NB4 (cell line): ENCODE data around the gene PAX4.

Experiments used
- DNase-seq: peaks from one replicate; pipeline ENCODE4 v3.0.0; 2010; ENCODE audit warnings: low read depth
- H3K4me3 ChIP-seq: one replicate; pipeline ENCODE4 v1.5.1; 2011; ENCODE audit warnings: mild to moderate bottlenecking, low read depth, low read length, moderate library complexity
- CTCF ChIP-seq: IDR thresholded peaks from one replicate; pipeline ENCODE4 v1.5.1; 2012; ENCODE audit warnings: low read depth, low read length
- MYC ChIP-seq: IDR thresholded peaks from 2 replicates; pipeline ENCODE4 v1.6.1; 2011; ENCODE audit warnings: low read depth, low read length
- POLR2A ChIP-seq: IDR thresholded peaks from 2 replicates; pipeline ENCODE4 v1.6.1; 2011; ENCODE audit warnings: mild to moderate bottlenecking; ENCODE audit not compliant: insufficient read length; ENCODE audit errors: extremely low read depth
- TF ChIP-seq, protein P1 (sequence below): IDR thresholded peaks from 2 replicates; pipeline ENCODE4 v1.6.1; 2011; ENCODE audit warnings: low read depth, low read length

PAX4 gene, protein sequence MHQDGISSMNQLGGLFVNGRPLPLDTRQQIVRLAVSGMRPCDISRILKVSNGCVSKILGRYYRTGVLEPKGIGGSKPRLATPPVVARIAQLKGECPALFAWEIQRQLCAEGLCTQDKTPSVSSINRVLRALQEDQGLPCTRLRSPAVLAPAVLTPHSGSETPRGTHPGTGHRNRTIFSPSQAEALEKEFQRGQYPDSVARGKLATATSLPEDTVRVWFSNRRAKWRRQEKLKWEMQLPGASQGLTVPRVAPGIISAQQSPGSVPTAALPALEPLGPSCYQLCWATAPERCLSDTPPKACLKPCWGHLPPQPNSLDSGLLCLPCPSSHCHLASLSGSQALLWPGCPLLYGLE

GRCh38 chr7:127618042-127618441 lies at the start of gene PAX4:
TSS of gene PAX4 (minus strand) at chr7:127618142. CDS start at chr7:127615928, 2,214 bp downstream.
- no peak within 1 kb of the TSS for H3K4me3 ChIP-seq
- no peak for DNase-seq
- TF ChIP-seq POLR2A (no peak), MYC (no peak), CTCF (no peak)
- TF ChIP-seq, protein P1, sequence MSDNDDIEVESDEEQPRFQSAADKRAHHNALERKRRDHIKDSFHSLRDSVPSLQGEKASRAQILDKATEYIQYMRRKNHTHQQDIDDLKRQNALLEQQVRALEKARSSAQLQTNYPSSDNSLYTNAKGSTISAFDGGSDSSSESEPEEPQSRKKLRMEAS: no peak

DNA sequence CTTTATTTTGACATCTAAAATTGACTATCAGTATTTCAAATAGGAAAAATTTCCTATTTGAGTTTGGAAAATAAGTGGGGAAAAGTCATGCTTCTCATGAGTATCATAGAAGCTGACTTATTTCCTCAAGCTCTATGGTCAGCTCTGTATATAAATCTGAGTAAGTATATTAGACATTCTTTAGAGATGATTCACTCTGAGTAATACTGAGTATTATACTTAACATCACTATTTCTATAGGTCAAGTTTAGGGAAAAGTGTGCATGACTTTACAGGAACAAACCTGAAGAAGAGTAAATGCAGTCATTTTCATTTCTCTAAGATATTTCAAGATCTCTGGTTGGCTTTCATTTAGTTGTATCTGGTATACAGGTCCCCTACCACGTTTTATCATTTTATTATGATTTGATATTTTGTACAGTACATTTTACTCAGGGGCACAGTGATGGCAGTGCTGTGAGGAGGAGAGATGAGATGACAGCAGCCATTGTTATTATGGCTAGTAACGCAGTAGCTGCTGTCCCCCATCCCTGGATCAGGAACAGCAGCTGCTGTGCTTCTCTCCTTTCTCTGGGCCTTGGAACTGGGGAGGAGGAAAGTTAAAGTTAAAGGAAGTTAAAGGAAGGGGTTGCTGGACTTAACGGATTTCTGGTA lies 49.2 kb upstream of the PAX4 start:
- DNase-seq: no peak
- H3K4me3 ChIP-seq: no peak overlapping the region
- TF ChIP-seq MYC (no peak), POLR2A (no peak), CTCF (no peak)
- TF ChIP-seq, protein P1: no peak

GRCh38 chr7:127666602-127667001 lies 48.7 kb upstream of the PAX4 start:
- DNase-seq: no peak
- H3K4me3 ChIP-seq: no peak overlapping the region
- TF ChIP-seq MYC (no peak), POLR2A (no peak), CTCF (no peak)
- TF ChIP-seq, protein P1: no peak

DNA sequence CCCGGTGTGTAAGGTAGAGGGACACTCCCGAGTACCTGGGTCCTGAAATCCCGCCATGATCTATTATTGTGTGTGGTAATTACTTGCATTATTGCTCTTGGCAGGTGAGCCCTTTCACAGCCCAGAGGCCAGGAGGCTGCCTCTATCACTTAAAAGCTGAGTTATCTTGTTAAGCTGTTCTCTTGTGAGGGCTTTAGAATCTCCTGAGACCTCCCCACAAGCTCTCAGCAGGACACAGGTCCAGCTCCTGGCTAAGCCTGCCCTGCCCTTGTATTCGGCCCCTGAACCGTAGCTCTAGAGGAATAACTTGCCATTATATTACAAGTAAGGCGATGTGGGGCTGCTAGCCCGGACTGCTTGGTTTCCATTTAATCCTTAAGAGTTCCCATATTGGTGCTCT lies 48.0 kb upstream of the PAX4 start:
- no peak for DNase-seq
- TF ChIP-seq POLR2A (no peak), CTCF (no peak), MYC (no peak)
- TF ChIP-seq, protein P1: no peak
- H3K4me3 ChIP-seq: no peak overlapping the region

DNA sequence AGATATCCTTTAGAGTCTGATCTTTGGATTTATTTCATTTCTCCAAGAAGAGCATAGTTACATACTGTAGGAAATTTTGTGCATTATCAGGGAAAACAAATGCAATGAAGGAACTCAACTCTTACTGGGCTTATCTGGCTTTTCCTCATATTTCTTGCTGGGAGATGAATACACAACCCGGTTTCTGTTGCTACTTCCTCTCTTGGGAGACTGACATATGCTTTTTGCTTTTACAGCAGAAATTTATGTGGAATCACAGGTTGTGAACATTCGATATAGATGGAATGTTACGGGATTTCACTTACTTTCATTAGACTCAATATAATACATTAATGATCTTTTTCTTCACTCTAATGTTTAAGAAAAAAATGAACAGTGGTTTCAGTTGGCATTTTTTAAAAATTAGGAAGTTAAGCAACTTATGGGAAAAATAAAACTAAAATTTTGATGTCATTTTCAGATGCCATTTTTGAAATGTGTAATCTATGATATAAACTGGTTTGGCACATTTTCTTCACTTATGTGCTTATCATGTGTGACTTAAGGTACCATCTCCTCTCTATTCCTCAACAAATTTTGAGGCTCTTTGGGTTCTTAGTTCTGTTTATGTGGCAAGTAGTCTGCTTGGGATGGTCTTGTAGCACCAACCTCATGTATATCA lies 41.2 kb upstream of the PAX4 start:
- no peak for DNase-seq
- H3K4me3 ChIP-seq: no peak overlapping the region
- TF ChIP-seq, protein P1: no peak
- TF ChIP-seq CTCF (no peak), MYC (no peak)
